Natural killer cell (primary cell): ENCODE measurements around the gene GABRB3. TPM values are rescaled to one million over a fixed set of nuclear protein-coding genes. Genes with fewer than 3 reads are reported as not detected.

Experiments
- ATAC-seq, 3 donors: fragments of 150-1000 bp in 2 of 3; fragments of 200-7000 bp in 1 of 3; cut with Tn5 transposase; 1 replicate in 1 of 3; 2 replicates in 2 of 3; pipeline ENCODE4 v1.10.0; 2021; ENCODE audit warnings: mild to moderate bottlenecking in 2 of 3, moderate library complexity in 2 of 3
- DNase-seq, 2 donors: peaks; one replicate each; pipeline versions ENCODE4 v3.0.0 to v3.0.0-alpha.2; 2013 to 2021; ENCODE audit warnings: mixed read lengths in 1 of 2
- H3K27ac ChIP-seq: one replicate; pipeline ENCODE4 v1.5.1; 2013; ENCODE audit warnings: mild to moderate bottlenecking, low read length
- H3K27me3 ChIP-seq: one replicate; pipeline ENCODE4 v1.6.1; 2013; ENCODE audit warnings: low read length; ENCODE audit not compliant: control insufficient read depth, insufficient read depth
- H3K36me3 ChIP-seq: one replicate; pipeline ENCODE4 v1.6.1; 2013; ENCODE audit warnings: low read length; ENCODE audit not compliant: control insufficient read depth, insufficient read depth
- H3K4me1 ChIP-seq: one replicate; pipeline ENCODE4 v1.6.1; 2013; ENCODE audit warnings: low read length; ENCODE audit not compliant: control insufficient read depth, insufficient read depth
- H3K4me3 ChIP-seq: one replicate; pipeline ENCODE4 v1.5.1; 2013; ENCODE audit warnings: low read length
- H3K9me3 ChIP-seq: one replicate; pipeline ENCODE4 v1.6.1; 2013; ENCODE audit warnings: low read length; ENCODE audit not compliant: control insufficient read depth, insufficient read depth
- H3K27ac Mint-ChIP-seq, 2 donors: one replicate each; pipeline ENCODE4 v1.8.0; 2022; ENCODE audit warnings: mild to moderate bottlenecking in 2 of 2, mixed read lengths in 2 of 2, moderate library complexity in 1 of 2
- H3K27me3 Mint-ChIP-seq, 2 donors: one replicate each; pipeline ENCODE4 v1.8.0; 2022; ENCODE audit warnings: low read depth in 2 of 2, mixed read lengths in 2 of 2
- H3K36me3 Mint-ChIP-seq: one replicate; pipeline ENCODE4 v1.8.0; 2022; ENCODE audit warnings: mixed read lengths
- H3K4me1 Mint-ChIP-seq, 2 donors: one replicate each; pipeline ENCODE4 v1.8.0; 2022; ENCODE audit warnings: mixed read lengths in 2 of 2
- H3K4me3 Mint-ChIP-seq: one replicate; pipeline ENCODE4 v1.8.0; 2022; ENCODE audit warnings: mild to moderate bottlenecking, moderate library complexity, mixed read lengths
- H3K9me3 Mint-ChIP-seq, 2 donors: one replicate each; pipeline ENCODE4 v1.8.0; 2022; ENCODE audit warnings: mixed read lengths in 2 of 2
- CTCF ChIP-seq: fragments of 200-600 bp; IDR thresholded peaks from one replicate; pipeline ENCODE4 v1.8.0; 2022; ENCODE audit warnings: antibody characterized with exemption
- whole genome bisulfite sequencing: methylation state at CpG from one replicate; pipeline ENCODE4 v1.1.7; 2013; ENCODE audit warnings: missing lambda C conversion rate; ENCODE audit not compliant: insufficient coverage; 5-methylcytosine and 5-hydroxymethylcytosine counted together
- intact Hi-C: fragments of 100-400 bp; cut with micrococcal nuclease; formaldehyde crosslinking; loops from one replicate; pipeline ENCODE4 v1.14.2; 2022
- total RNA-seq, 4 donors: library from RNA; stranded (reverse); fragments of 120-200 nt in 1 of 4; gene quantifications; one replicate each; pipeline versions ENCODE4 v1.2.3 to v1.2.4, GENCODE V29; 2013 to 2022

The GABRB3 gene
- total RNA-seq, 3 donors from 2014 or later (not counting 1 experiment from before 2014, with no cell fraction given), result not detected

DNA sequence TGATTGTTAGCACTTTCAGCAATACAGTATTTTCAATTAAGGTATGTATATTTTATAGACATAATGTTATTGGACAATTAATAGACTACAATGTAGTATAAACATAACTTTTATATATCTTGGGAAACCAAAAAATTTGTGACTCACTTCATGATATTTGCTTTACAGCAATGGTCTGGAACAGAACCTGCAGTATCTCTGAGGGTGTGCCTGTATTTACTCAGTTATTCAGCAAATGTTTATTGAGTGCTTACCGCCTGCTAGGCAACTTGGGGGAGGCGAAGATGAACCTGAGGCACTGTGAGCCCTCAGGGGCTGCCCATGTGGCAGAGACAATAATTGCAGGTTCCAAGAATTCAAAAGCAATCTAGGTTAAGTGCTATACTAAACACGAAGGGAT, 144.8 kb downstream of the GABRB3 start:
- intact Hi-C loops, result no loop called here
- TF ChIP-seq CTCF, result no peak
- H3K4me1 ChIP-seq, result no peaks in the 10 kb centered on the region
- no peak for DNase-seq
- ATAC-seq, result no peak
- no peaks in the 10 kb centered on the region for H3K4me1 Mint-ChIP-seq
- no peak overlapping the region for H3K4me3 Mint-ChIP-seq
- peaks cover 18% of the 10 kb centered on the region for H3K36me3 Mint-ChIP-seq
- H3K4me3 ChIP-seq, result no peak overlapping the region
- no peaks in the 10 kb centered on the region for H3K27me3 ChIP-seq
- peaks cover 25% of the 10 kb centered on the region for H3K9me3 ChIP-seq
- peaks cover 8 to 17% of the 10 kb centered on the region in 2 donors for H3K9me3 Mint-ChIP-seq
- H3K36me3 ChIP-seq, result no peaks in the 10 kb centered on the region
- 86% methylated on average over 3 of the region's 3 CpGs for WGBS
- no peak overlapping the region for H3K27ac Mint-ChIP-seq
- no peak overlapping the region for H3K27ac ChIP-seq
- H3K27me3 Mint-ChIP-seq, result no peaks in the 10 kb centered on the region

- Mint-ChIP-seq H3K4me1 (no peaks in the 10 kb centered on the region), H3K27ac (no peak overlapping the region), H3K9me3 (peaks cover 9 to 18% of the 10 kb centered on the region in 2 donors), H3K27me3 (no peaks in the 10 kb centered on the region), H3K4me3 (no peak overlapping the region), H3K36me3 (peaks cover 18% of the 10 kb centered on the region)
- DNase-seq (no peak), ATAC-seq (no peak)
- WGBS, result 87% methylated on average over 14 of the region's 17 CpGs
- peaks cover 23% of the 10 kb centered on the region for H3K9me3 ChIP-seq
- H3K27me3 ChIP-seq, result no peaks in the 10 kb centered on the region
- H3K36me3 ChIP-seq, result no peaks in the 10 kb centered on the region
- TF ChIP-seq CTCF, result no peak
- intact Hi-C loops, result no loop called here
- no peaks in the 10 kb centered on the region for H3K4me1 ChIP-seq
- H3K4me3 ChIP-seq, result no peak overlapping the region
- H3K27ac ChIP-seq, result no peak overlapping the region
Measured at GRCh38 chr15:26624128-26624527, 148.7 kb downstream of the GABRB3 start.

GRCh38 chr15:26623071-26623470, 149.8 kb downstream of the GABRB3 start:
- Histone ChIP-seq H3K4me3 (no peak overlapping the region), H3K27me3 (no peaks in the 10 kb centered on the region), H3K36me3 (no peaks in the 10 kb centered on the region), H3K4me1 (no peaks in the 10 kb centered on the region), H3K27ac (no peak overlapping the region), H3K9me3 (peaks cover 18% of the 10 kb centered on the region)
- Mint-ChIP-seq H3K27ac (no peak overlapping the region), H3K27me3 (no peaks in the 10 kb centered on the region), H3K9me3 (peaks cover 9 to 18% of the 10 kb centered on the region in 2 donors), H3K4me3 (no peak overlapping the region), H3K4me1 (no peaks in the 10 kb centered on the region), H3K36me3 (peaks cover 18% of the 10 kb centered on the region)
- ATAC-seq, result no peak
- WGBS, result 86% methylated on average over 7 of the region's 9 CpGs
- no peak for TF ChIP-seq CTCF
- intact Hi-C loops, result no loop called here
- no peak for DNase-seq

GRCh38 chr15:26621816-26622215, 151.1 kb downstream of the GABRB3 start:
- Histone ChIP-seq H3K9me3 (peaks cover 18% of the 10 kb centered on the region), H3K36me3 (no peaks in the 10 kb centered on the region), H3K4me1 (no peaks in the 10 kb centered on the region), H3K27ac (no peak overlapping the region), H3K27me3 (no peaks in the 10 kb centered on the region), H3K4me3 (no peak overlapping the region)
- DNase-seq (no peak), ATAC-seq (no peak)
- no peak for TF ChIP-seq CTCF
- WGBS, result 60% methylated on average over 5 of the region's 5 CpGs
- no peaks in the 10 kb centered on the region for H3K27me3 Mint-ChIP-seq
- intact Hi-C loops, result no loop called here
- no peaks in the 10 kb centered on the region for H3K4me1 Mint-ChIP-seq
- peaks cover 6 to 11% of the 10 kb centered on the region in 2 donors for H3K9me3 Mint-ChIP-seq
- H3K4me3 Mint-ChIP-seq, result no peak overlapping the region
- H3K36me3 Mint-ChIP-seq, result peaks cover 8% of the 10 kb centered on the region
- H3K27ac Mint-ChIP-seq, result no peak overlapping the region
